Activated T-cell treated with anti-CD3 and anti-CD28 coated beads for 4 hours (primary cell): ENCODE measurements around the gene LRRC63.
"Not testable (repeated sequence)": the region's sequence is repeated elsewhere in the genome, so short reads cannot be mapped to it uniquely, and the experiment has no call there.

Experiments
- DNase-seq: peaks from one replicate; pipeline ENCODE4 v3.0.0-alpha.2; 2020

LRRC63 gene

GRCh38 chr13:46267166-46267565, 55.4 kb downstream of the LRRC63 start:
- DNase-seq, result no peak

DNA sequence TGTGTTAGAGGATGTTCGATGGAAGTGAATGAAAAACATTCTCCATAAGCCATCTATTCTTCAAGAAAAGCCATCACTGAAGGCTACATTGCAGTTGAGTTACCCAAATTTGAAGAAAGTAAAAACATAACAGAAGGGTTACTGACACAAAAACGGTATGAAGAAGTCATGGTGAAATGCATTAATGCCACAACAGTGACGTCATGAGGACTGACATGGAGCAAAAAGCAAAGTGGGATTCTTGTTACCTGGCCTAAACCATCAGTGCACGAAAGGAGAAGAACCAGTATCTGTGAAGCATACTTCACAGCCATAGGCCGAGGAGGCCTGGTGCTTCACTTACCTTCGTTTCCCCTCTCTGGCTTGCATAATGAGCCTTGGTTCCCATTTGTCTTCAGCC, 58.7 kb downstream of the LRRC63 start:
- DNase-seq, result no peak

DNA sequence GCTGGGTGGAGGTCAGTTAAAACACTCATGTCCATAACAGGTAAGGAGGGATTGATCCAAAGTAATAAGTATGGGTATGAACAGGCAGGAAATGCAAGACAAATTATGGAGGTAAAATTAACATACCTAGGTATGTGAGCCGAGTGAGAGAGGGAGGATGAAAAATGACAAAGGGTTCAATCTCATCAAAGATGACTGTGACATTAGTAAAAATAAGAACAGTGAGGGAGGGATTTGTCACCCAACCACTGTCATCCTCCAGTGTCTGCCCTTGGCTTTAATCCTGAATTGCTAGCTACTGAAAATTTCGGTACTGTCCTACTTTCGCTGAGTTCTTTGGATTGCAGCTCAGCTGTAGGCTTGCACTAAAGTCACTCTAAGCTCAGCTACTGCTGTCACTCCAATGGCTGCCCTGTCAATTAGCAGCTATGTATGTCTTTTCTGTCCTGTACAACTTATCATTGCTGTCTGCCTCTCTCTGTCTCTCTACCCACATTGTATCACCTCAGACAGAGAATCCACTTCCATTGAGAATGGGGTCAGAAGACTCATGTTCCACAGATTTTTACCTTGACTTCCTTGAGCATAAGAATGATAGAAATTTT, 62.5 kb downstream of the LRRC63 start:
- no peak for DNase-seq

DNA sequence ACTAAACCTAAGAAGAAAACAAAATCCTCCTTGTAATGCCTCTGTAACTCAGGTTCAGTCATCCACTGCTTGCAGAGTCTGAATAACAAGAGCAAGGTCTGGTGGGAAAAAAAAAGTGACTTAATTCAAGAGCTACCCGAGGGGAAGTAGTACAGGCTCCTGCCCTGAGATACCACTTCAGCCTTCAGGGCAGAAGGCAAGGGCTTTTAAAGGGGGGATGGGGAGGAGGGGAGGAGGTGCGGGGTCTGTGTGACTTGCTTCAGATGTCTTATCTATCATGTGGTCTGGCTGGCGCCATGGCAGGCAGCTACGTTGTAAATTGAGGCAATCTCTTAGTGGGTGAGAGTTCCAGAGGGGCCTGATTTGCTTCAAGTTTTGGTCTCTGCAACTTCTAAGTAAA, 66.7 kb downstream of the LRRC63 start:
- no peak for DNase-seq

DNA sequence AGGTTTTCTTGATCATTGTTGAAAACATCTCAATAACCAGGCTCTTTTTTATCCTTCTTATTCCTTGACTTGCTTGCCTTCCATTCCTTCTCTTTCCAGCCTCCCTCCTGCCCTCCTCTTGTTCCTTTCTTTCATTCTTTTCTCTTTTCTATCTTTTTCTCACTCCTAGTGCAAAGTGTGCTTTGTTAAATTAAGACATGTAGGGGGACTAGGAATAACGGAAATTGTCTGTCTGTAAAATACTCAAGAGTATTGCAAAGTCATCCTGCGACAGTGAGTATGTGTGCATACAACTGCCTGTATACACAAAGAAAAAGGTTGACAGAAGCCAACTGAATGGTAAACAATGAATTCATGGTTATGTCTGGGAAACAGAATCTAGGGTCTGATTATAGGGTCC, 70.1 kb downstream of the LRRC63 start:
- DNase-seq, result no peak

GRCh38 chr13:46283912-46284824, 72.4 kb downstream of the LRRC63 start:
- not testable (repeated sequence) for DNase-seq

- no peak for DNase-seq
Observed at GRCh38 chr13:46286972-46287371, 75.2 kb downstream of the LRRC63 start.

DNA sequence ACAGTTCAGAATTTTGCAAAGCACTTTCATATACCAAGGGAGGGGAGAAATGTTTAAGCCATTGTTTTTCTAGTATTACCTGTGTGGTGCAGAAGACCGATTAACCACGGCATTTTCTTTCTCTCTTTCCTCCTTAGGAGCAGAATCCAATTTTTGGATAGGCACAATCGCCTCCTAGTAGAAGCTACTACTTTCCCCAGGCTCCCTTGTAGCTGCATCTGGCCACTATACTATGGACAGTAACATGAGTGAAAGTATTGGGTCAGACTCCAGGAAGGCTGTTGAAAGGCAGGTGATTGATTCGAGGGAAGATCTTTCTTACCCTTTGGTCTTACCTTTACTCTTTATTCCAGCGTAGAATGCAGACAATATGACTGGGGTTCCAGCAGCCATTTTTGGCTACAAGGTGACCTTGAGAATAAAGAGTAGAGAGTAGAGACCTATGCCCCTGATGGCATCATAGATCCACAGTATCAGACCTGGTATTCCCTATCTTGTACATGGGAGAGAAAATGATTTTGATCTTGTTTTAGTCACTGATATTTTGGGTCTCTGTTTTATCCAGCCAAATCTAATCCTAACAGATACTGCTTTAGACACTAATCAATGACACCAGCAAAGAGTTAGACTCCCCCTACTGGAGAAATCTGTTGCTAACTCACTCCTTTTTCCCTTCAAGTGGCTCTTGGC, 77.0 kb downstream of the LRRC63 start:
- DNase-seq, result no peak

DNA sequence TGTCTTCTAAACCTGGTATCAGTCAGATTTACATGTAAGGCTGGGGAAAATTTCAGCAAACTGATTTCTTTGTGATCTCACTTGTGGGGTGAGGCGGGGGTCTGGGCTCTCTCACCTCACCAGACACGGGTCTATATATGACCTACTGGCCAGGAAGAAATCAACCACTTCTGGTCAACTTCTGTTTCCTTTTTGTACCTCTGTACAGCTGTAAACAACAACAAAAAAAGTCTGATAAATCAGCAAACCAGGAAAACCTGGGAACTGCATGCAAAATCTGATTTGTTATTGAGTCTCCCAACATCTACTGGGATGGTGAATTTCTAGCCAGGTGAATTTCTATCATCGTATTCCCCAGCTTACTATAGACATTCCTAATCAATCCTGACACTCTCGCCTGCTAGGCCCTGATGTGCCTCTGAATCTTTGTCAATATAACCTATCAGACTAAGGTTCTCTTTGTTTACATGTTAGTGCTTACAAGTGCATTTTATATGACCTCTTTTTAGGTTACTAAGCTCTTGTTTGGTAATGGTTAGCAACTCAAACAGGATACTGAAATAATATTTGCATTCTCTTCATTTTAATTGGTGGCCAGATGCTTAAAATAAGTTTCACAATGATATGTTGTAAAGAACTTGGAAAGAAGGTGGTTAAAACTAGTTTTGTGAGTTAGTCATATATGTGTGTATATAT, 77.7 kb downstream of the LRRC63 start:
- no peak for DNase-seq

DNA sequence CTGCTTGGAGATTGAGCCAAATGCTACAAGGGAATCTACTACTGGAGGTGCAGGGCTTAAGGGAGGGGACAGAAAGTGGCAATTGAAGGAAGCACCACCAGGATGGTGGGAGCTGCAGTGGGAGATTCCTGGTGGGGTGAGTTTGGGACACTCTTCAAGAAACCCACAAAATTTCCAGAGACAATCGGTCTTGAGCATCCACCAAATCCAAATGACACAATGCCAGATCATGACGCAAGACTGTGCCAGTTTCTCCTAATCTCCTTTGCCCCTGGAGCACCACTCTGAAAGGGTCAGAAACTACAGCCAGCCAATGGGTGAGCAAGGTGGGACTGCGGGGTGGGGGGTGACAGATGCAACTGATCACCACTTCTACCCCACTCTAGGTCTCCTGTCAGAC, 78.7 kb downstream of the LRRC63 start:
- no peak for DNase-seq

DNA sequence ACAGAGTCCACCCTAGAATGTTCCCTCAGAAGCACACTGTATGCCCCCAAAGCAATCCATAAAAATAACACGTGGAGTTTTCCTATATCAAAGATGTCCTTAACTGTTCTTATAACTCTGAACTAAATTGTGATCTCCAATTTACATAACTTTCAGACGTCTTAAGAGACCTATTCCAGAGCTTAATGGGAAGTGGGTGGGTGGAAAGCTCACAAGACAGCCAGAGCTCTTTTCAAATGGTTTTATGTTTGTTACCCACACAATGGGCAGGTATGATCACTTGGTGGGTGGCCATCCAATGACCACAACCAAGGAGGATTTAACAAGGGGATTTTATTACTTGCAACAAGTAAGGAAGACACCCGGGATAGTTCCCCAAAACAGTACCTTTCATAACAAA, 81.7 kb downstream of the LRRC63 start:
- DNase-seq, result no peak

- peak; percentile 27 for DNase-seq
Observed at GRCh38 chr13:46295491-46296114, 83.9 kb downstream of the LRRC63 start.

DNA sequence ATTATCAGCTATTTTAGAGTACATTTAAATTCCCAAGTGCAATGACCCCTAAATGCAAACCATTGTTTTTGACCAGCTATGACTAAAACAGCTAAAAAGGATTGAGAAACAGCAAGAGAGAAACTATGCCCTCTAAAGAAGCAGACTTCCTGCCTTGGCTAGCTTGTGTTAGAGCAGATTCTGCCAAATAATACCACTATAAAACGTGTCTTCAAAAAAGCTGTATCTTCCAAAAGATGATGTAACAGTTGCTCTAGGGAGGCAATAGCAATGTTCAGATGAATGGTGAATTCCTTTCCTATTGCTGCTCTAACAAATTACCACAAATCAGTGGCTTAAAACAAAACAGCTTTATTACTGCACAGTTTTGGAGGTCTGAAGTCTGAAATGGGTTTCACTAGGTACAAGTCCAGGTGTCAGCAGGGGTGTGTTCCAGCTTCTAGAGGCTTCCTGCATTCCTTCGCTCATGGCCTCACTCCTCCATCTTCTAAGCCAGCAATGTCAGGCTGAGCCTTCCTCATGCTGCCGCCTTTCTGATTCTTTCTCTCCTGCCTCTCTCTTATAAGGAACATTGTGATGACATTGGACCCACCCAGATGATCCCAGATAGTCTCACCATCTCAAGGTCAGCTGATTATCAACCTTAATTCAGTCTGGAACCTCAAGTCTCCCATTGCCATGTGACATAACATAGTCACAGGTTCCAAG, 84.5 kb downstream of the LRRC63 start:
- no peak for DNase-seq

- DNase-seq, result no peak
Observed at GRCh38 chr13:46296921-46297320, 85.2 kb downstream of the LRRC63 start.

- no peak for DNase-seq
Observed at GRCh38 chr13:46297361-46297811, 85.7 kb downstream of the LRRC63 start.

- DNase-seq, result no peak
Observed at GRCh38 chr13:46303742-46304385, 92.1 kb downstream of the LRRC63 start.

- DNase-seq, result no peak
Observed at GRCh38 chr13:46304546-46304945, 92.8 kb downstream of the LRRC63 start.

- DNase-seq, result no peak
Observed at GRCh38 chr13:46307554-46307953, 95.8 kb downstream of the LRRC63 start.

GRCh38 chr13:46310066-46310465, 98.3 kb downstream of the LRRC63 start:
- DNase-seq, result no peak

- DNase-seq, result no peak
Observed at GRCh38 chr13:46311217-46311616, 99.5 kb downstream of the LRRC63 start.

DNA sequence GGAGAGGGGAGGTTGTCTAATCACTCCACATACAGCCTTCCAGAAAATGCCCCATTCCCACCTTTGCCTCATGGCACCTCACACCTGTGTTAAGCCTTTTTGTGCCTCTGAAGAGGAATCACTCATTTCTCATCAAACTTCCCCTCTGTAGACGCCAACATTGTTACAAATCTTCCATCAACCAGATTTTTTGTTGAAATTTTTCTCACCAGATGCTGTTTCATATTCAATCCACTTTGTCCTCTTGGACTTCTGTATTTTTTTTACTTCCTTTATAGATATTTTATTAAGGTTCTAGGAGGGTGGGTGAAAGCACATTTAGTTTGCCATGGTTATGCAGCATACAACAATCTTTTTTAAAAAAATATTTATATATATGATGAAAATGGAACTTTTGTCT, 101.3 kb downstream of the LRRC63 start:
- no peak for DNase-seq
